ENCODE data around the gene PLG.

DNA sequence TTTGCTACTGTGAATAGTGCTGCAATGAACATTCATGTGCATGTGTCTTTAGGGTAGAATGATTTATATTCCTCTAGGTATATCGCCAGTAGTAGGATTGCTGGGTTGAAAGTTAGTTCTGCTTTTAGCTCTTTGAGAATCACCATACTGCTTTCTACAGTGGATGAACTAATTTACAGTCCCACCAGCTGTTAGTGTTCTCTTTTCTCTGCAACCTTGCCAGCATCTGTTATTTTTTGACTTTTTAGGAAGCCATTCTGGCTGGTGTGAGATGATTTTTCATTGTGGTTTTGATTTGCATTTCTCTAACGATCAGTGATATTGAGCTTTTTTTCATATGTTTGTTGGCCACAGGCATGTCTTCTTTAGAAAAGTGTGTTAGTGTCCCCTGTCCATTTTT is 40.0 kb downstream of the PLG start:
- TF ChIP-seq EZH2 (IDR thresholded peaks at IDR 0.05; ENCODE audit: insufficient read depth, poor library complexity, severe bottlenecking) (no peak), EZH2phosphoT487 (IDR thresholded peaks at IDR 0.05; ENCODE audit: insufficient read depth, low read depth) (no peak)

All from GM23248 (cell line).